Measurements from ENCODE around the gene KCNIP4. TPM values are rescaled to one million over a fixed set of nuclear protein-coding genes. Genes with fewer than 3 reads are reported as not detected.

KCNIP4 gene
- total and polyA plus RNA-seq, 9 of the 15 experiments (the other 6 are each of a cell fraction or from before 2014, with no cell fraction given) = 0.25 to 0.41 TPM; not detected in 7

- Histone ChIP-seq H3K9me1 (ENCODE audit: control insufficient read depth, insufficient read depth, low read length) (no peaks in the 10 kb centered on the region), H4K20me1 (replicated peaks; ENCODE audit: control insufficient read depth, insufficient read depth, low read length) (no peaks in the 10 kb centered on the region), H3K9me3 (replicated peaks; ENCODE audit: control insufficient read depth, insufficient read depth, low read depth, low read length) (no peaks in the 10 kb centered on the region; the same call in 1 of the 2 replicates), H3K27me3 (ENCODE audit: control insufficient read depth in 2 of 2, insufficient read depth in 2 of 2, low read length in 2 of 2) (no peaks in the 10 kb centered on the region), H3K27ac (ENCODE audit: extremely low read depth, low read depth, low read length) (no peak overlapping the region), H2AFZ (ENCODE audit: low read depth, low read length) (no peak overlapping the region), H3K9ac (ENCODE audit: insufficient read depth in 1 of 2, low read depth in 2 of 2, low read length in 2 of 2) (no peak overlapping the region), H3K36me3 (ENCODE audit: control insufficient read depth, insufficient read depth, low read length) (no peaks in the 10 kb centered on the region), H3K4me2 (ENCODE audit: insufficient read depth, low read length) (no peak overlapping the region), H3K4me1 (replicated peaks in 1 of 2; ENCODE audit: control insufficient read depth in 2 of 2, insufficient read depth in 2 of 2, low read length in 2 of 2) (no peaks in the 10 kb centered on the region), H3K4me3 (no peak overlapping the region), H3K79me2 (ENCODE audit: control insufficient read depth, insufficient read depth, low read length) (no peaks in the 10 kb centered on the region)
- intact Hi-C loops (cut with micrococcal nuclease) = no loop called here
- POLR2A ChIA-PET = no interaction called here
- FAIRE-seq (no peak), ATAC-seq (no peak), DNase-seq (ENCODE audit: extremely low read depth in 1 of 4, low spot score in 3 of 4) (no peak)
- TF ChIP-seq KAT8 (IDR thresholded peaks at IDR 0.05; ENCODE audit: low read depth) = no peak
- no peak for TF ChIP-seq E4F1 (CRISPR knock-in tag; IDR thresholded peaks at IDR 0.05; ENCODE audit: borderline replicate concordance)
- no peak for TF ChIP-seq RBM25 (IDR thresholded peaks at IDR 0.05; ENCODE audit: low read depth, low read length, severe bottlenecking)
- TF ChIP-seq TARDBP (IDR thresholded peaks at IDR 0.05) = no peak
- TF ChIP-seq CHD2 (IDR thresholded peaks at IDR 0.05; ENCODE audit: low read depth, low read length) = no peak
- TF ChIP-seq CGGBP1 (CRISPR knock-in tag; IDR thresholded peaks at IDR 0.05) = no peak
- TF ChIP-seq ETS1 (conservative IDR thresholded peaks at IDR 0.05; ENCODE audit: control insufficient read depth, low read depth, low read length) = no peak
- no peak for TF ChIP-seq ZBTB2 (IDR thresholded peaks at IDR 0.05)
- no peak for TF ChIP-seq CREB1 (IDR thresholded peaks at IDR 0.05)
- no peak for TF ChIP-seq CREB1 (CRISPR knock-in tag; IDR thresholded peaks at IDR 0.05)
- no peak for TF ChIP-seq SMAD4 (CRISPR knock-in tag; conservative IDR thresholded peaks at IDR 0.05)
- TF ChIP-seq KAT7 (CRISPR knock-in tag; IDR thresholded peaks at IDR 0.05; ENCODE audit: borderline replicate concordance) = no peak
- TF ChIP-seq RFX1 (IDR thresholded peaks at IDR 0.05) = no peak
- 0% methylated on average over 4 of the region's 4 CpGs for WGBS (ENCODE audit: insufficient coverage, low coverage, missing lambda C conversion rate)
- in situ Hi-C loops (cut with MboI) = no loop called here
- BruUV-seq (replicated peaks) = no TSS peak
- CTCF ChIA-PET (ENCODE audit: low intra/inter-chr PET ratio) = no interaction called here
Measured at GRCh38 chr4:21385706-21386105, 562.9 kb downstream of the KCNIP4 start.
